IPS-NIHi7 (cell line): ENCODE results near the gene FAU.

ENCODE experiments used
- DNase-seq: peaks from one replicate; pipeline ENCODE4 v3.0.0; 2012; ENCODE audit warnings: mixed read lengths; ENCODE audit errors: extremely low spot score

FAU gene

GRCh38 chr11:65108469-65109123 is 13.3 kb downstream of the FAU start:
- no peak for DNase-seq

- DNase-seq = no peak
Observed at GRCh38 chr11:65107751-65108468, 14.0 kb downstream of the FAU start.

- DNase-seq = no peak
Observed at GRCh38 chr11:65107078-65107477, 14.9 kb downstream of the FAU start.

- no peak for DNase-seq
Observed at GRCh38 chr11:65104628-65105027, 17.3 kb downstream of the FAU start.

- DNase-seq = no peak
Observed at GRCh38 chr11:65103476-65103875, 18.5 kb downstream of the FAU start.

GRCh38 chr11:65102142-65103095 is 19.5 kb downstream of the FAU start:
- DNase-seq = no peak

GRCh38 chr11:65100674-65101350 is 21.1 kb downstream of the FAU start:
- no peak for DNase-seq

GRCh38 chr11:65096926-65097325 is 25.0 kb downstream of the FAU start:
- DNase-seq = no peak

GRCh38 chr11:65095974-65096806 is 25.7 kb downstream of the FAU start, which contains the start of gene VPS51:
Gene VPS51, plus strand, starts transcription at chr11:65096214. Its CDS starts 37 bp downstream, at chr11:65096251.
- DNase-seq = peak; percentile 94

GRCh38 chr11:65095427-65095826 is 26.5 kb downstream of the FAU start:
- DNase-seq = no peak

- no peak for DNase-seq
Observed at GRCh38 chr11:65090628-65091027, 31.3 kb downstream of the FAU start.

GRCh38 chr11:65089621-65090020 is 32.3 kb downstream of the FAU start:
- no peak for DNase-seq

- no peak for DNase-seq
Observed at GRCh38 chr11:65087827-65088226, 34.1 kb downstream of the FAU start.

GRCh38 chr11:65087216-65087615 is 34.7 kb downstream of the FAU start:
- DNase-seq = no peak

- no peak for DNase-seq
Observed at GRCh38 chr11:65086809-65087208, 35.1 kb downstream of the FAU start.

- no peak for DNase-seq
Observed at GRCh38 chr11:65085446-65085845, 36.5 kb downstream of the FAU start.

- no peak for DNase-seq
Observed at GRCh38 chr11:65084598-65085375, 37.1 kb downstream of the FAU start.

GRCh38 chr11:65083834-65084597 is 37.9 kb downstream of the FAU start, which contains the start of the genes CDCA5 and ZFPL1:
Gene CDCA5, minus strand, starts transcription at chr11:65084040. Its CDS starts 62 bp downstream, at chr11:65083978.
Gene ZFPL1, plus strand, starts transcription at chr11:65084222. Its CDS starts 477 bp downstream, at chr11:65084699.
- DNase-seq = peak; percentile 99
